ENCODE measurements around the gene PAQR5. TPM values are rescaled to one million over a fixed set of nuclear protein-coding genes. Genes with fewer than 3 reads are reported as not detected.

Gene PAQR5
- total RNA-seq, 1 experiment from 2014 or later, result 2.0 TPM

GRCh38 chr15:69314736-69315135 lies 16.0 kb downstream of the PAQR5 start:
- DNase-seq (ENCODE audit: low read depth, low spot score) (no peak), ATAC-seq (no peak)
- no peaks in the 10 kb centered on the region for H3K9me3 ChIP-seq (ENCODE audit: control insufficient read depth, insufficient read depth, low read depth, low read length)
- TF ChIP-seq TCF7L2 (IDR thresholded peaks at IDR 0.05; ENCODE audit: low read depth, low read length) (no peak), SIN3A (IDR thresholded peaks at IDR 0.05; ENCODE audit: borderline replicate concordance, insufficient read depth, low read depth, low read length) (no peak)
- no peak overlapping the region for H3K4me3 ChIP-seq (ENCODE audit: low read depth in 2 of 2, low read length in 2 of 2)
- H3K27ac ChIP-seq (ENCODE audit: low read length), result no peak overlapping the region
- no peaks in the 10 kb centered on the region for H3K27me3 ChIP-seq (ENCODE audit: control insufficient read depth, insufficient read depth, low read length)
- ChIA-PET POLR2A (interaction anchor here (0.5 to 0.7 kb wide), 3 partner anchors 11 to 382 kb away, joined by 3 to 4 read pairs (median 3); no protein-coding TSS in a partner anchor), CTCF (no interaction called here)
- in situ Hi-C loops (cut with HindIII; ENCODE audit: low pct_unique_long_range_greater_than_20kb, low sequenced_read_pairs) (no loop called here), intact Hi-C loops (cut with micrococcal nuclease; ENCODE audit: unreplicated experiment) (no loop called here)
- H3K4me1 ChIP-seq (ENCODE audit: control insufficient read depth, insufficient read depth, low read length), result no peaks in the 10 kb centered on the region; the same call in 1 of the 2 replicates
- BruUV-seq (replicated peaks), result no TSS peak
- H3K36me3 ChIP-seq (ENCODE audit: control insufficient read depth, insufficient read depth, low read length), result no peaks in the 10 kb centered on the region

GRCh38 chr15:69315402-69316110 lies 16.8 kb downstream of the PAQR5 start:
- DNase-seq (ENCODE audit: low read depth, low spot score), result no peak
- ChIA-PET POLR2A (interaction anchor here (0.5 to 0.6 kb wide), 2 partner anchors 10 to 111 kb away, joined by 3 to 17 read pairs; no protein-coding TSS in a partner anchor), CTCF (no interaction called here)

More at GRCh38 chr15:69315402-69316110, 16.8 kb downstream of the PAQR5 start:
- intact Hi-C loops (cut with micrococcal nuclease; ENCODE audit: unreplicated experiment) (no loop called here), in situ Hi-C loops (cut with HindIII; ENCODE audit: low pct_unique_long_range_greater_than_20kb, low sequenced_read_pairs) (no loop called here)
- ATAC-seq, result no peak
- no peaks in the 10 kb centered on the region for H3K27me3 ChIP-seq (ENCODE audit: control insufficient read depth, insufficient read depth, low read length)
- TF ChIP-seq, protein P1, sequence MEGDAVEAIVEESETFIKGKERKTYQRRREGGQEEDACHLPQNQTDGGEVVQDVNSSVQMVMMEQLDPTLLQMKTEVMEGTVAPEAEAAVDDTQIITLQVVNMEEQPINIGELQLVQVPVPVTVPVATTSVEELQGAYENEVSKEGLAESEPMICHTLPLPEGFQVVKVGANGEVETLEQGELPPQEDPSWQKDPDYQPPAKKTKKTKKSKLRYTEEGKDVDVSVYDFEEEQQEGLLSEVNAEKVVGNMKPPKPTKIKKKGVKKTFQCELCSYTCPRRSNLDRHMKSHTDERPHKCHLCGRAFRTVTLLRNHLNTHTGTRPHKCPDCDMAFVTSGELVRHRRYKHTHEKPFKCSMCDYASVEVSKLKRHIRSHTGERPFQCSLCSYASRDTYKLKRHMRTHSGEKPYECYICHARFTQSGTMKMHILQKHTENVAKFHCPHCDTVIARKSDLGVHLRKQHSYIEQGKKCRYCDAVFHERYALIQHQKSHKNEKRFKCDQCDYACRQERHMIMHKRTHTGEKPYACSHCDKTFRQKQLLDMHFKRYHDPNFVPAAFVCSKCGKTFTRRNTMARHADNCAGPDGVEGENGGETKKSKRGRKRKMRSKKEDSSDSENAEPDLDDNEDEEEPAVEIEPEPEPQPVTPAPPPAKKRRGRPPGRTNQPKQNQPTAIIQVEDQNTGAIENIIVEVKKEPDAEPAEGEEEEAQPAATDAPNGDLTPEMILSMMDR (IDR thresholded peaks at IDR 0.05), result no peak
- TF ChIP-seq TCF7L2 (IDR thresholded peaks at IDR 0.05; ENCODE audit: low read depth, low read length) (no peak), SIN3A (IDR thresholded peaks at IDR 0.05; ENCODE audit: borderline replicate concordance, insufficient read depth, low read depth, low read length) (no peak), POLR2AphosphoS5 (IDR thresholded peaks at IDR 0.05; ENCODE audit: low read depth, low read length) (no peak), REST (IDR thresholded peaks at IDR 0.05; ENCODE audit: insufficient read depth in 1 of 2, low read depth in 2 of 2, low read length in 1 of 2) (no peak)
- no peak overlapping the region for H3K4me3 ChIP-seq (ENCODE audit: low read depth in 2 of 2, low read length in 2 of 2)
- no peaks in the 10 kb centered on the region; the same call in 1 of the 2 replicates for H3K4me1 ChIP-seq (ENCODE audit: control insufficient read depth, insufficient read depth, low read length)
- no peaks in the 10 kb centered on the region for H3K9me3 ChIP-seq (ENCODE audit: control insufficient read depth, insufficient read depth, low read depth, low read length)
- H3K27ac ChIP-seq (ENCODE audit: low read length), result no peak overlapping the region
- no TSS peak for BruUV-seq (replicated peaks)
- H3K36me3 ChIP-seq (ENCODE audit: control insufficient read depth, insufficient read depth, low read length), result no peaks in the 10 kb centered on the region
